Measurements from ENCODE around the gene CD5L.

The CD5L gene

GRCh38 chr1:157829711-157830110 is 11.9 kb downstream of the CD5L start:
- no peaks in the 10 kb centered on the region for H3K27me3 ChIP-seq (replicated peaks; ENCODE audit: control insufficient read depth, insufficient read depth, low read length)
- TF ChIP-seq, protein P1, sequence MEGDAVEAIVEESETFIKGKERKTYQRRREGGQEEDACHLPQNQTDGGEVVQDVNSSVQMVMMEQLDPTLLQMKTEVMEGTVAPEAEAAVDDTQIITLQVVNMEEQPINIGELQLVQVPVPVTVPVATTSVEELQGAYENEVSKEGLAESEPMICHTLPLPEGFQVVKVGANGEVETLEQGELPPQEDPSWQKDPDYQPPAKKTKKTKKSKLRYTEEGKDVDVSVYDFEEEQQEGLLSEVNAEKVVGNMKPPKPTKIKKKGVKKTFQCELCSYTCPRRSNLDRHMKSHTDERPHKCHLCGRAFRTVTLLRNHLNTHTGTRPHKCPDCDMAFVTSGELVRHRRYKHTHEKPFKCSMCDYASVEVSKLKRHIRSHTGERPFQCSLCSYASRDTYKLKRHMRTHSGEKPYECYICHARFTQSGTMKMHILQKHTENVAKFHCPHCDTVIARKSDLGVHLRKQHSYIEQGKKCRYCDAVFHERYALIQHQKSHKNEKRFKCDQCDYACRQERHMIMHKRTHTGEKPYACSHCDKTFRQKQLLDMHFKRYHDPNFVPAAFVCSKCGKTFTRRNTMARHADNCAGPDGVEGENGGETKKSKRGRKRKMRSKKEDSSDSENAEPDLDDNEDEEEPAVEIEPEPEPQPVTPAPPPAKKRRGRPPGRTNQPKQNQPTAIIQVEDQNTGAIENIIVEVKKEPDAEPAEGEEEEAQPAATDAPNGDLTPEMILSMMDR (IDR thresholded peaks at IDR 0.05; ENCODE audit: insufficient read depth, low read length, poor library complexity, severe bottlenecking) = no peak
- no peaks in the 10 kb centered on the region for H3K36me3 ChIP-seq (ENCODE audit: control insufficient read depth, insufficient read depth, low read length)
- no peak for DNase-seq (ENCODE audit: extremely low read depth, insufficient read length)
- H3K4me3 ChIP-seq (replicated peaks; ENCODE audit: low read depth, low read length) = no peak overlapping the region

- TF ChIP-seq, protein P1 (IDR thresholded peaks at IDR 0.05; ENCODE audit: insufficient read depth, low read length, poor library complexity, severe bottlenecking) = no peak
- no peaks in the 10 kb centered on the region for H3K36me3 ChIP-seq (ENCODE audit: control insufficient read depth, insufficient read depth, low read length)
- DNase-seq (ENCODE audit: extremely low read depth, insufficient read length) = no peak
- H3K27me3 ChIP-seq (replicated peaks; ENCODE audit: control insufficient read depth, insufficient read depth, low read length) = no peaks in the 10 kb centered on the region
- no peak overlapping the region for H3K4me3 ChIP-seq (replicated peaks; ENCODE audit: low read depth, low read length)
Measured at GRCh38 chr1:157829210-157829609, 12.4 kb downstream of the CD5L start.

GRCh38 chr1:157820299-157820698 is 21.3 kb downstream of the CD5L start:
- no peaks in the 10 kb centered on the region for H3K27me3 ChIP-seq (replicated peaks; ENCODE audit: control insufficient read depth, insufficient read depth, low read length)
- no peaks in the 10 kb centered on the region for H3K36me3 ChIP-seq (ENCODE audit: control insufficient read depth, insufficient read depth, low read length)
- no peak for DNase-seq (ENCODE audit: extremely low read depth, insufficient read length)
- TF ChIP-seq, protein P1 (IDR thresholded peaks at IDR 0.05; ENCODE audit: insufficient read depth, low read length, poor library complexity, severe bottlenecking) = no peak
- no peak overlapping the region for H3K4me3 ChIP-seq (replicated peaks; ENCODE audit: low read depth, low read length)

- TF ChIP-seq, protein P1 (IDR thresholded peaks at IDR 0.05; ENCODE audit: insufficient read depth, low read length, poor library complexity, severe bottlenecking) = no peak
- Histone ChIP-seq H3K36me3 (ENCODE audit: control insufficient read depth, insufficient read depth, low read length) (no peaks in the 10 kb centered on the region), H3K27me3 (replicated peaks; ENCODE audit: control insufficient read depth, insufficient read depth, low read length) (no peaks in the 10 kb centered on the region), H3K4me3 (replicated peaks; ENCODE audit: low read depth, low read length) (no peak within 1 kb of the TSS)
- no peak for DNase-seq (ENCODE audit: extremely low read depth, insufficient read length)
Measured at GRCh38 chr1:157819896-157820295, 21.7 kb downstream of the CD5L start, which contains the start of gene FCRL1. Gene FCRL1 (minus strand): TSS chr1:157820120. CDS start chr1:157820037, 83 bp downstream.

- no peak overlapping the region for H3K4me3 ChIP-seq (replicated peaks; ENCODE audit: low read depth, low read length)
- DNase-seq (ENCODE audit: extremely low read depth, insufficient read length) = no peak
- no peaks in the 10 kb centered on the region for H3K27me3 ChIP-seq (replicated peaks; ENCODE audit: control insufficient read depth, insufficient read depth, low read length)
- TF ChIP-seq, protein P1 (IDR thresholded peaks at IDR 0.05; ENCODE audit: insufficient read depth, low read length, poor library complexity, severe bottlenecking) = no peak
- H3K36me3 ChIP-seq (ENCODE audit: control insufficient read depth, insufficient read depth, low read length) = no peaks in the 10 kb centered on the region
Measured at GRCh38 chr1:157819215-157819614, 22.4 kb downstream of the CD5L start.

DNA sequence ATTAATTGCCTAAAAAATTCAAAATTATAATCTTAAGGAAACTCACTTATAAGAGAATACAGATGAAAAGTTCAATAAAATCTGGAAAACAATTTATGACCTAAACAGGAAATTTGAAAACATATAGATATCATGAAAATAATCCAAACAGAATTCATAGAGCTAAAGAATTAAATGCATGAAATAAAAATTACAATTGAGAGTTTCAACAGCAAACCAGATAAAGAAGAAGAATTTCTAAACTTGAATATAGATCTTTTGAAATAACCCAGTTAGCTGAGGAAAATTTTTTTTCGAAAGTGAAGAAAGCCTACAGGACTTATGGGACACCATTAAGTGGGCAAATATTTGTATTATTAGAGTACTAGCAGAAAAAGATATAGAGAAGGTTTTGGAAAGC is 28.3 kb downstream of the CD5L start:
- DNase-seq (ENCODE audit: extremely low read depth, insufficient read length) = no peak
- Histone ChIP-seq H3K36me3 (ENCODE audit: control insufficient read depth, insufficient read depth, low read length) (no peaks in the 10 kb centered on the region), H3K4me3 (replicated peaks; ENCODE audit: low read depth, low read length) (no peak overlapping the region), H3K27me3 (replicated peaks; ENCODE audit: control insufficient read depth, insufficient read depth, low read length) (no peaks in the 10 kb centered on the region)
- TF ChIP-seq, protein P1 (IDR thresholded peaks at IDR 0.05; ENCODE audit: insufficient read depth, low read length, poor library complexity, severe bottlenecking) = no peak
